ENCODE results near the gene SLC12A8. TPM values are rescaled to one million over a fixed set of nuclear protein-coding genes. Genes with fewer than 3 reads are reported as not detected.

The SLC12A8 gene
- total RNA-seq, 1 donor from 2014 or later = 18.7 TPM

DNA sequence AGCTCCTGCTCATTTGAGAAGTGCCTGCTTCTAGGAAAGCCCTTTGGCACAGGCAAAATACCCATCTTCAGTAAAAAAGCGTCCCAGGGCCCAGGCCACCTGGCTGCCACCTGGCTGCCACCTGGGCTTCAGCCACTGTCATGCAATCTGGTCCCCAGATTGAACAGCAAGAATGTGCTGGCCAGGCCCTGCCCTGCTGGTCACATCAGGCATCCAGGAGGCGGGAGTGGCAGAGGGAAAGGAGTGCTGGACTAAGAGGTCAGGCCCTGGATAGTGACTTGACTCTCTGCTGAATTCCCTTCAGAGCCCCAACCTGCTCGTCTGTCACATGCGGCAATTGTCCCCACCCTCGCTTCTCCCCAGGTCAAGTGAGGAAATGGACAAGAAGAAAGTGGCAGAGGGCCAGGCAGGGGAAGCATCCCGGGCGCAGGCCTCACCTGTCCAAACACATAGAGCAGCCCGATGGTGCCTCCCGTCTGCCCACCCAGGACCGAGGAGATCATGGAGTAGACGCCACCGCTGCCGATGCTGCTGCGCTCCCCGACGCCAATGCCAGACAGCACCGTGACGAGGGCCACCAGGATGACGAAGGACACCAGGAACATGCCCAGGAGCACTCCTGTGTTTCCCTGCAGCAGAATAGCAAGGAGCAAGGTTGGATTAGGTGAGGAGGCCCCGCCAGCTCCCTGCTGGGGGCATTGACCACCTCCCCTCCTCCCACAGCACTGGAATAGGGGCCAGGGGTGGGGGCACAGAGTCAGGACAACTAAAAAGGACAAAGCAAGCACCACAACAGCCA lies 25.5 kb downstream of the SLC12A8 start:
- DNase-seq (ENCODE audit: low read depth) = no peak

DNA sequence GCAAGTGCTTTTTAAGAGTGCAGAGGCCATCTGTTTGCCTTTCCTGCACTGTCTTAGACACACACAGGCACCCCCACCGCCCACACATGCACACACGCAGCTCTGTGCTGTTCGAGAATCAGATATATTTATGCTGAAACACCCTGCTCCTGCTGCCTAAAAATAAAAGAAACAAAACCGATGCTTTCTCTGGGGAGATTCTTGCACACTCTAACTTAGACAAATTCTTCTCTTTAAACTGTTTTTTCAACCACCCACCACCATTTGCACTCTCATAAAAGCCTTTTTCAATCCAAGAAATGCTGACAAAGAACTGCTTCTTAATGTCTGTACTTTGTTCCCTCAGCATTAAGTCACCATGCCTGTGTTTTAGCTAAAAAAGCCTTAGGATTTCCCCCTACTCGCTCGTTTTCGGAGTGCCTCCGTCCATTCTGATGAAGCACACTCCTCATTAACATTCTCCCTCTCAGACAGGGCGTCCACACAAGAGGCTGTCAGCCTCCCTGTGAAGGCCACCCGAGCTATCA lies 26.2 kb downstream of the SLC12A8 start:
- no peak for DNase-seq (ENCODE audit: low read depth)

DNA sequence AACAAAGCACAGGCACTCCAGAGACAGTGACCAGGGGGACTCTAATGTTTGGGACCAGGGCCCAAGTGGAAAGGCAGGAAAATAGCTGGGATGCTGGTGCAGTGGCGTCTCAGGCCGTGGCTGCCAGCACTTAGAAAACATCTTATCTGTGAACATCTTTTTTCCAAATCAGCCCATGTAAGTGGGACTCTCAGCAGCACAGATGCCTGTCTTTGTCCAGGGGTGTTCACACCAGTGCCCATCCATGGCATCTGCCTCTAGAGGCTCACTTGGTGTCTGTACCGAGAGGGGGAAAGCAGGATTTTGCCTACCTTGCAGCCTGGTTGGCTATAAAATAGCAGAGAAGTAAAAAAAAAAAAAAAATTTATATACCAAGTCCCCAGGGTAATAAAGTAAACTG lies 26.7 kb downstream of the SLC12A8 start:
- DNase-seq (ENCODE audit: low read depth) = no peak

DNA sequence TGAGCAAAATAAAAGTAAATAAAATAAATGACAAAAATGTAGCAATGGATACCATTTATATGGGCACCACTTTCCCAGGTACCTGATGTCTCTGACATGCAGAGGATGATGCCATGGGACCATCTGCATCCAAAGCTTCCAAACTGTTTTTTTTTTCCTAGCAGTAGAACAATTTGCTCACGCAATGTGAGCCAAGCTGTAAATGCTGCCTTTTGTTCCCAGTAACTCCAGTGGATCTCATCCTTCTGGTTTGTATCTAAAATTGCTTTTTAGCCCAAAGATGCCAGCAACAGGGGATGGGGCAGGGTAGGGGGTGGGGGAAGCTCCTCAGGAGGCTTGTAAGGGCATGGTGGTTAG lies 32.7 kb downstream of the SLC12A8 start:
- no peak for DNase-seq (ENCODE audit: low read depth)

DNA sequence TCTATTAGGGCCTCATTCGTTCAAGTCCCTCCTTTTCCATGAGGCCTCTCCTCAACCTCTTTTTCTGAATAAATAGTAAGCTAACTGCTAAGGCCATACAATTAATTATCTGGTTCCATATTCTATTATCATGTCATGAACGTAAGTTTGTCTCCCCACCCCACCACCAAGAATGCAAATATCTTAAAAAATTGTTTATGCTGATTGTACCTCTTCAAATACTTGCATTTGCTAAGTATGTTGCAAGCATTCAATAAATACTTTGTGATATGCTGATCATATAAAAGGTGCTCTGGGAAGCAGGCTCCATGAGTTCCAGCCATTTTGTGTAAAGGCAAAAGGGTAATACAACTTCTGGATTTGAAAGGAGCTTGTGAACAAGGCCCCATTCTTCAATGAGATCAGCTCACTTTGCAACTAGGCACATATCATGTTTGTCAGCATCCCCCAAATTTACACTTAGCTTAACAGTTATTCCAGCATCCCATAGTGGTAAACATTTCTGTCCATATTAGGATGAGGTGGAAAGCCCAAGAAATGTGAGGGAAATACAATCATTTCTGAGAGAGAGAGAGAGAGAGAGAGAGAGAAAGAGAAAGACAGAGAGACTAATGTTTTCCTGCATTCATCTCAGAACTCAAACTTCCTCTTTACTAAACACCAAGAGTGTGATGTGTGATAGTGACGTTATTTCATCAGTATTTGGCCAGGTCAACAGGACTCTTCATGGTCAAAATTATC lies 33.2 kb downstream of the SLC12A8 start:
- DNase-seq (ENCODE audit: low read depth) = no peak

DNA sequence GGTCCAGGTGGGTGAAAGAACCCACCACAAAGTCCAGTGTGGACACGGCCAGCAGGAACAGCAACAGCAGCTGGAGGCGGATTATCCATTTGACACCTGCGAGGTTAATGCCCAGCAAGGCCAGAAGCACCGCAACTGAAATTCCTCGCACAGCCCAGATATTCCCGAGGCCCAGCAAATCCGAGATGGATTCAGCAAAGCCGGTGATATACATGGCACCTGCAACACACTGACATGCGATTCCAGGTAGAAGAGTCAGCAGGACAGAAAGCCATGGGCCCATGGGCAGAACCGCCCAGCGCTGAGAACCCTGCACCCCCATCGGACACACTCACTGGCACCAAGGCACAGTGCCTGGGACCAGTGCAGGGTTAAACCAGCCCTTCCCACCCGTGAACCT lies 34.8 kb downstream of the SLC12A8 start:
- DNase-seq (ENCODE audit: low read depth) = no peak

DNA sequence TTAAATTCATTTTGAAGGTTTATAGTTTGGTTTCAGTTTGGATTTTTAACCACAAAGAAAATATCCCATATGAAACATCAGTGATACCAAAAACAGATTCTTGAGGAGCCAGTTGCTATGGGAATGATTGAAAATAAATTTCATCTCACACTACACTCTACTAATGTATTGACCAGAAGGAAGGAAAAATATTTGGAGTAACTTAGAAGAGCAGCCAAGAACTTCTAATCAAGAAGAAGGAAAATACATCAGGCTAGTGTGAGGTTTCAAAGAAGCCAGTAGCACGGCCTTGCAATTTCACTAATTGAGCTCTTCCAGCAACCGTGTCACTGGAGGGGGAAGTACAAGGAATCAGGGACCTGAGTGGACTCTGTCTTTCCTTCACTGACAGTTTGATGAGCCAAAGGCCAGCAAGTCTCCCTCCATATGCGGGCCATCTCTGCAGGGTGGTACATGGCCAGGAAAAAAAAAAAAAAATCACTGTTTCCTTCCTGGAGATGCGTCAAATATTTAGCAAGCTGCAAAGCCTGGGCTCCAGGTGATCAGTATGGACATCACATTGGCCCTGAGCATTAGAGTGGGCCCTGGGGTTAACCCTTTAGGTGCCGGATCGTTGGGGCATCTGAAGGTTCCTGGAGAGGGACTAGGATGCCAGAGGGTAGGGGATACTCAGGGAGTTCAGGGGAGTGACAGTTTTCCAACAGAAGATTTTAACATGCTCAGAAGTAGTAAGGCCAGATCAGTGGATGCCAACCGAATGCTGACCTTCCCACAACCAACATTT lies 37.1 kb downstream of the SLC12A8 start:
- DNase-seq (ENCODE audit: low read depth) = no peak

DNA sequence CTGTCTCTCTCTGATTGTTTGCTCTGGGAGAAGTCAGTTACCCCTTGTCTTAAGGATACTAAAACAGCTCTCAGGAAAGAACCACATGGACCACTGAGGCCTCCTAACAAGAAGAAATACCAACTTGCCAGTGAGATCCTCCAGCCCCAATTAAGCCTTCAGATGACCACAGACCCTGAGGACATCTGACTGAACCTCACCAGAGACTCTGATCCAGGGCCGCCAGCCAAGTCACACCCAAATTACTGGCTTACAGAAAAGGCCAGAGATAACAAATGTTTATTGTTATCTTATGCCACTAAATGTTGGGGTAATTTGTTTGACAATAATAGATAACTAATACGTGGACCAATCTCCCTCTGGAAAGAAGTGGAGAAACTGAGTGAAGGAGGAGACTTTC lies 40.2 kb downstream of the SLC12A8 start:
- no peak for DNase-seq (ENCODE audit: low read depth)

DNA sequence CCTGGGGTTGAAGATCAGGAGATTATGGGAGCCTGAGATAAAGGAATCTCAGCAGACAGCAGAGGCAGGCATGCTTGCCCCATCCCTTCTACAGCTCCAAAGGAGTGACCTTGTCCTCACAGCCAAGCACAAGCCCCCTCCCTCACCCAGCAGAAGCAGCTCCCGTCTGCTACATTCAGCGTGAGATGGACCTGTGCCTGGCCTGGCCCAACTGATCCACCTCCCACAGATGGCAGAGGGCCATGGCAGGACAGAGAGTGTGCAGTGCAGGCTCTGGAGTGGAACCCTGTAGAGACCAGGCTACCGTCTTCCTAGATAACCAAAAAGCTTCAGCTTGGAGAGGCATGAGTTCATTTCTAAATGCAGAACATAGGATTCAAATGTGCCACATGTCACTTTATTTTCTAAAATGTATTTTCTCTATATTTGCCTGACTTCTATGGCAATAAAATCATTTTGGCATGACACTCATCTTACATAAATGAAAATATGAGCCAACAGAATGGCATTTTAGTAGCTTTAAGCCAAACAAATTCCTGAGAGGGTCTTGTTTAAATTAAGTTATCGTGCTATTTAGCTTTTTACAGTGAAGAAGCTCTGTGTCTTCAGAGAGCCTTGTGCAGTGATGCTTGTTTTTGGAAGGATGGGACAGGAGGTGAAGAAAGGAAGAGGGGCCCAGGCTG lies 43.7 kb downstream of the SLC12A8 start:
- DNase-seq (ENCODE audit: low read depth) = no peak

DNA sequence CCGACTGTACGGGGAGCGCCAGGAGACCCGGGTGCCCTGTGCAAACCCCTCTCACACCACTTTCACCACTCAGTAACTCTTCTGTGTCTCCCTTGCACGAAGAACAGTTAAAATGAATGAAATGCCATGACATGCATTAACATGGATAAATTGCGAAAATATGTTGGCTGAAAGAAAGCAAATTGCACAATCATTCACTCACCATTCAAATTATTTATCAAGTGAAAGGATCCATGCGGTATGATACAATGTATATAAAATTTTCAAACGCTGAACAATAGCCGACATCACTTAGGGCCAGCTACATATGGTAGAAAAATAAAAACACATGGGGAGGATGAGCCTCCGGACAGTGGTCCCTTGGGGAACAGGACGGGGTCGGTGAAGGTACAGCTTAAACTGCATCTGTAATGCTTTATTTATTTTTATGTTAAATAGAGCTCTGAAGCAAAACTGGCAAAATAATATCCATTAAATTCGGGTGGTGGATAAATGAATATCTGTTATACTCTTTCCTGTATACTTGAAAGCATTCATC lies 45.9 kb downstream of the SLC12A8 start:
- DNase-seq (ENCODE audit: low read depth) = no peak

DNA sequence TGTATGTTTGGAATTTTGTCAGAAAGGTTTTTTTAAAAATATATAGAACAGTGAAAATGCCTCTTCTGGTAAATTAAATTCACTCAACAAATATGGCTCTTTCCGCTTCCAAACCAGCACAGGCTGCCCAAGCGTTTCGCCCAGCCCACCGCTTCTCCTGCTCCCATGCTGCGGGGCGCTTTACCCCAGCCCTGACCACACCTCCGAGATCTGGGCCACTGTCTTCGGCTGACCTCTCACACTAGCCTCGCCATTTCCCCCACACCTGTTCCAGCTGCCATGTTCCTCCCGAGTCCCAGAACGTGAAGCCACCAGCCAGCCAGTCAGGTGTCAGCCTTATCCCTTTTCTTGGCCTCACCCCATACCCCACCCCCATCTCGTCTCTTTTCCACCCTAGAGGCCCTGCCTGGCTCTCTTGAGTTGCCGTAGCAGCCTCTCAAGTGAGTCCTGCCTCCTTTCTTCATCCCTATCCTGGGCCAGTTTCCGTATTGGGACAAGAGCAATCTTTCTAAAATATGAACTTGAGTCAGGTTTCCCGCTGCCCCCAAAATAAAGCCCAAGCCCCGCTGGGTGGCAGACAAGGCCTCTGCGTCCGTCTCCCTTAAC lies 46.5 kb downstream of the SLC12A8 start:
- no peak for DNase-seq (ENCODE audit: low read depth)

DNA sequence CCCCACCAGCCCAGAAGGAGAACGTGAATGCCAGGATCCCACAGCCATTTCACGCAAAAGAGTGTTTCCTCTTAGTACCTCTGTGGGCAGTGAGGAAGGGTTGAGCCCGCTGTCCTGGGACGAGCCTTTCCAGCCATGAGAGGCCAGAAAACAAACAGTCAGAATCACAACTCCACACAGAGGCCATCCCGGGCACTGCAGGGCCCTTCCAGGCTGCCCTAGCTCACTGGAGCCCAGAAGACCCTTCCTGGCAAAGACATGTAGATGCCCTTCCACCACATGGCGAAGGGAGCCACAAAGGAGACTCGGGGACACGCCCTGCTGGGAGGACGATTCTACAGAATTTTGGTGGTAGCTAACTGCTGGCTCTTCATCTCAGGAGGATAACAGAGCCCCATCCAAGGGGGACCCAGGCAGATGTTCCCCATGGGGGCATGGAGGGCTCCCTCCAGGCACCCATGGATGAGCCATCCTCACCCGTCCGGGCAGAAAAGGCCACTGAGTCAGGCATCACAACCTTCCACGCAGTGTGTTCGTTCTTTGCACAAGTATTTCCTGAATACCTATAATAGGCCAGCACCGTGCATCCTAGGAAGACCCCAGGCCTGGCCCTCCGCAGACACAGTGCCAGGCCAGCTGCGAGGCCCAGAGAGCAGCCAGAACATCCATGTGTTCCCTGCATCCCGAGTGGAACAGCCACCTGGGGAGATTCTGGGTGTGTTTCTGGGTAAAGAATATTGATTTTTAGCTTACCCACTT lies 47.2 kb downstream of the SLC12A8 start:
- no peak for DNase-seq (ENCODE audit: low read depth)

DNA sequence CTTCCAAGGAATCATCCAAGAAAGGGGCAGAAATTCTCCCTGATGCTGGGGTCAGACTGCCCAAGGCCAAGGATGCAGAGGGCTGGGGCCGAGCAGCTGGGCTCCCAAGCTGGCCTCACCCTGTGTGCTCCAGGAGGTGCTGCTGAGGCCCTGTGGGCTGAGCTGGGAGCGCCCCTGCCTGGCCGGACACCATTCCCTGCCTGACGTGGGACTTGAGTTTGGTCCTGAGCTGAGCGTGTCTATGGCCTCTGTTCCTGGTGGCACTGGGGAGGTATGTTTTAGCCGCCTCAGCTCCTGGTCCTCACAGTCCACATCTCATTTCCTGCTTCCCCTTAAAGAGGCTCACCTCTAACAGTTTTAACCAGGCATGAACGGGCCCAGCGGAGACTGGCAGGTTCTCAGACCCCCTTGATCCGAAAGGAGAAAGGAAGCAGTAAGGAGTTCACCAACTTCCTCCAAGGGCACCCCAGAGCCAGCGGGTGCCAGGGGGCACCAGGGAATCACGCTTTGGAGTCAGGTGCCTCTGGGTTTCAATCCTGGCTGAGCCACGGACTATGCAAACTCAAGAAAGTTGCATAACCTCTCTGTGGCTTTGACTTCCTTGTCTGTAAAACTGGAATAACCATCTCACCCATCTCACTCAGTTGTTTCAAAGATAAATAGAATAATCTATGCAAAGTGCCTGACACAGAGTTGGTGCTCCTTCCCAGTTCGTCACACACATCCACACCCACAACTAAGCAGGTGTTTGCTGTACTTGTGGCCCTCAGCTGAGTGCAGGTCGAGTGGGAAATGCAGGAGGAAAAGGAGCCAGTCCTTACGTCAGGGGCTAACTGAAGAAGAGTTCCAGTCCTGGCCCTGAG lies 48.6 kb downstream of the SLC12A8 start:
- no peak for DNase-seq (ENCODE audit: low read depth)

DNA sequence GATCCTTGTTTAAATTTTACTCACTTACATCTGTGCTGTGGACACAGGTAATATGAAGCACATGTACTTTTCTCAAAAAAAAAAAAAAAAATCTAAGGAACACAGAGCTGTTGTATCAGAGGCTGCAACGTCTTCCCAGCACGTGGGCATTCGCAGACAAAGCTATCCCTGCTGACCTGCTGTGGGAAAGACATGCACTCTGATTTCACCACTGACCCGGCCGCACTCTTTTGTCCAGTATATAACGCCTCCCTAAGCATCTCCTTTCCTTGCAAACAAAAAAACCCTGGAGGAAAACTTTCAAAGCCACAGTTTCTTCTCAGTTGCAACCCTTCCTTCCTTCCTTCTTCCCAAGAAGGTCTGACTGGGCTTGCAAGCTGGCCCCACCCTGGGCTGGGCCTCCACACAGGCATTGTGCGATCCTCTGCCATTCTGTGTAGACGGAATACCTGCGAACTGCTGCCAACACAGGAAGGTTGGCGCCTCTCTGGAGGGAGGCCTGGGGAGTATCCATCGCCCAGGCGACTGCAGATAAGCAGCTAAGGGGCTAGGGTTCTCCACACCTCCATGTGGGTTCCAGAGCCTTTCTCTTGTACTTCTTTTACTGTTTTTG lies 50.8 kb downstream of the SLC12A8 start:
- DNase-seq (ENCODE audit: low read depth) = no peak

DNA sequence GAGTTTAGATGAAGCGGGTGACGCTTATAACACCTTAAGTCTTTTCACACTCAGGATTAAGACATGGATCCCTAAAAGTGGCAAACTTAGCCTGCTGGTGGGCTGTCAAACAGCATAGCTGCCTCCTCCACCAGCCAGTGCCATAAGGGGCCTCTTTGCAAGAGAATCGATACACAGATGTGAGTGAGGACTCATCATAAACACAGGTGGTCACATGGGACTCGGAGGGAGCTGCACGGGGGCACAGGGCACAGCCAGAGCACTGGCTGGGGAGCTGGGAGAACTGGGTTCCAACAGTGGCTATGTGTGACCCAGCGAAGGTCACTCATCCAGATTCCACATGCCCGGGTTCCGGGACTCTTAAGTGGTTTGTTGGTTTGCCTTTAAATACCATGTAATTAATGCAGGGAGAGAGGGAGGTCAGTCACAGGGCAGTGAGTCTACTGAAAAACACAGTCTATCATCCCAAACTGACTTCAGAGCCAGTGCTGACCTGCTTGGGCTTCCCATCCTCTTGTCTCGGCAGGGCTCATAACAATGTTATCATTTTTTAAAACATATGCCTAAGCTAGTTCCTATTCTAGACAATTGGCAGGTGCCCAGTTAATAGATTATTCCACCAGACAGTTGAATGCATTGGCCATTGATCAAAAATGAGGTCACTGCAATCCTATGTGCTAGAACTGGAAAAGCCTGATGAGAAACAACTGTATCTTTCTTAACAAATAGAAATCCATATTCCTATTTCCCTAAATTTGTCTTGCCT lies 51.8 kb downstream of the SLC12A8 start:
- DNase-seq (ENCODE audit: low read depth) = no peak

DNA sequence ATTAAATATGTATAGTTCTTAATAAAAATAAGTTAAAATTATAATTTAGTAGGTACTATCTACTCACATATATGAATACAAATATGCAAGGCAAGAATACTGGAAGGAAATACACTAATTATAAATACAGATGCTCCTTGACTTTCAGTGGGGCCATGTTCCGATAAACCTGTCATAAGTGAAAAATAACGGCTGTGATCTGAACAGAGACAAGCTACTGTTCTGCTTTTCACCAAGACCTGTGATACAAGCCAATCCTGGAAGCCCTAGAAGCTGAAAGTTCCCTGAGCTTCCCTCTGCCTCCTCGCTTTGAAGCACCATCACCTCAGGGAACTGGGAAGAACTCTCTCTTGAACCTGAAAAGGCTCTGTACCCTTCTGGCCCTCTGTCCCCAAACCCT lies 55.4 kb downstream of the SLC12A8 start:
- no peak for DNase-seq (ENCODE audit: low read depth)

DNA sequence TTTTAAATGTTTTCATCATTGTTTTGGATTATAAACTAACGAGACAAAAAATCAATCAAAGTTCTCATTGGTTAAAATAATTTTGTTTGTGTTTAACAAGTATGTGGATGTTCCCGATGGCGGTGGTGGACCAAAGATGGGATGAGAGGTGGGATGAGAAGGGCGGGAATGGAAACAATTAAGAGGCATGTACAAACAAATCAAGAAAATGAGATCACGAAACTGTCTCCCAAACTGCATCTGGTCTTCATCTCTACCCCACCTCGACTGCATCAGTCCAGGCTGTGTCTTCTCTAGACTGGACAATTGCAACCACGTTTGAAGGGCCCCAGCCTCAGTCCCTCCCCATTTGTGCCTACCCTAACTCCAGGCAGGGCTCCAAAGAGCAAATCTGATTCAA lies 56.1 kb downstream of the SLC12A8 start:
- no peak for DNase-seq (ENCODE audit: low read depth)

DNA sequence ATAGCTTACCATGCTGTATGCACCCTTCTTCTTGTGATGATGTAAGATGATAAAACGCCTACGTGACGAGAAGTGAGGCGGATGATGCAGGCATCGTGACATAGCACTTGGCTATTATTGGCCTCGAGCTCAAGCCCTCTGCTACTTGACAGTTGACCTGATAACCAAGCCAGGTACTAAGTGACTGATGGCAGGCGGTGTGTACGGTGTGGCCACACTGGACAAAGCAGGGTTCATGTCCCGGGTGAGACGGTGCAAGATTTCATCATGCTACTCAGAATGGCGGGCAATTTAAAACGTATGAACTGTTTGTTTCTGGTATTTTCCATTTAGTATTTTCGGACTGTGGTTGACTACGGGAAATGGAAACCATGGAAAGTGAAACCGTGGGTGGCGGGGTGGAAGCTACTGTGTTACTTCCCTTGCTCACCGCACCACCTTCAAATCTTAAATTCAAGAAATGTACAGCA lies 57.7 kb downstream of the SLC12A8 start:
- no peak for DNase-seq (ENCODE audit: low read depth)
